ENCODE results near the gene COA7.

COA7 gene

DNA sequence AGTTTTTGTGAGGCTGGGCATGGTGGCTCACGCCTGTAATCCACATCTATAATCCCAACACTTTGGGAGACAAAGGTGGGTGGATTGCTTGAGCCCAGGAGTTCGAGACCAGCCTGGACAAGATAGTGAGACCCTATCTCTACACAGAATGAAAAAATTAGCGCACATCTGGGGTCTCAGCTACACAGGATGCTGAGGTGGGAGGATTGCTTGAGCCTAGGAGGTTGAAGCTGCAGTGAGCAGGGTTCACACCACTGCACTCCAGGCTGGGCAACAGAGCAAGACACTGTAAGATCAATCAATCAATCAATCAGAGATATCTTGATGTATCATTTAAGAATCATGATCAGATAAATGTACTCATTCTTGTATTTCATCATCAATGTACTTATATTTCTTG, 35.2 kb upstream of the COA7 start:
- no CpG with 5 or more reads among the region's 3 CpGs for WGBS
- Histone ChIP-seq H3K9ac (ENCODE audit: low read length) (no peak overlapping the region), H2BK15ac (ENCODE audit: low read depth, poor library complexity, severe bottlenecking) (no peak overlapping the region), H3K27ac (ENCODE audit: low read length, poor library complexity, severe bottlenecking) (no peak overlapping the region), H3K79me1 (replicated peaks; ENCODE audit: low read length, poor library complexity, severe bottlenecking) (peaks cover 11% of the 10 kb centered on the region), H4K91ac (ENCODE audit: low read length) (no peak overlapping the region), H2BK5ac (ENCODE audit: low read depth, low read length, poor library complexity, severe bottlenecking) (no peak overlapping the region), H3K36me3 (ENCODE audit: control insufficient read depth in 1 of 2, insufficient read depth in 2 of 2, low read depth in 1 of 2, low read length in 2 of 2) (no peaks in the 10 kb centered on the region), H2AFZ (ENCODE audit: low read depth, low read length) (no peak overlapping the region), H2BK12ac (ENCODE audit: low read length in 2 of 2) (no peak overlapping the region), H3K4ac (ENCODE audit: low read depth in 1 of 2, low read length in 2 of 2) (no peak overlapping the region), H4K8ac (ENCODE audit: low read length) (no peak overlapping the region), H3K4me1 (ENCODE audit: control insufficient read depth, insufficient read depth, low read depth, low read length) (peaks cover 3% of the 10 kb centered on the region), H3K18ac (ENCODE audit: low read depth in 1 of 2, low read length in 2 of 2) (no peak overlapping the region), H3K23ac (ENCODE audit: low read length in 2 of 2) (no peak overlapping the region), H3K9me3 (ENCODE audit: control insufficient read depth, low read length) (no peaks in the 10 kb centered on the region), H3K27me3 (ENCODE audit: control insufficient read depth in 1 of 2, insufficient read depth in 1 of 2, low read length in 2 of 2) (no peaks in the 10 kb centered on the region), H3K4me3 (ENCODE audit: insufficient read depth in 1 of 2, low read depth in 1 of 2, low read length in 2 of 2) (no peak overlapping the region), H3K4me2 (ENCODE audit: low read length, poor library complexity, severe bottlenecking) (no peak overlapping the region), H2AK5ac (ENCODE audit: low read length, severe bottlenecking) (no peak overlapping the region), H2BK120ac (ENCODE audit: low read depth, low read length) (no peak overlapping the region), H3K14ac (ENCODE audit: low read length in 2 of 2) (no peak overlapping the region)
- DNase-seq: no peak

DNA sequence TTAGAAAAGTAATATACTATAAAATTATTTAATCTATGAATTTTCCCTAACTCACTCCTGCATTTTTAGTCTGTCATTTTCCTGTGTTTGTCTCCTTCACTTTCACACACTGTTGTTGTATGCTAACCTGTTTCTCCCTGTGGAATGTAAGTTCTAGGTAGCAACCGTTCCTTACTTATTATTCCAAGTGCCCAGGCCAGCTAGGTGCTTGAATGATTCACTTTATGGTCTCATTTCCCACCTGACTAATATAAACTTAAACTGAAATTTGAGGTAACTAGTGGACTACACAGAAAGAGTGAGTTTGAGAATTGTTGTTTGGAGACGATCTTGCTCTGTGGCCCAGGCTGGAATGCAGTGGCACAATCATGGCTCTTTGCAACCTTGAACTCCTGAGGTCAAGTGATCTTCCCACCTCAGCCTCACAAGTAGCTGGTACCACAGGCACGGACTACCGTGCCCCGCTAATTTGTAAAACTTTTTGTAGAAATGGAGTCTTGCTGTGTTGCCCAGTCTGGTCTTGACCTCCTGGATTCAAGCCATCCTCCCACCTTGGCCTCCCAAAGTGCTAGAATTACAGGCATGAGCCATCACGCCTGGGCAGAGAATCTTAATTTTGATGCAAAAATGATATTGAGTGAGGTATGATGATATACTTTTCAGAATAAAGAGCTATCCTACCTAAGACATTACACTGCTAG, 30.0 kb upstream of the COA7 start:
- H2BK15ac ChIP-seq (ENCODE audit: low read depth, poor library complexity, severe bottlenecking): no peak overlapping the region
- DNase-seq: no peak
- no peaks in the 10 kb centered on the region for H3K9me3 ChIP-seq (ENCODE audit: control insufficient read depth, low read length)
- H3K4me3 ChIP-seq (ENCODE audit: insufficient read depth in 1 of 2, low read depth in 1 of 2, low read length in 2 of 2): peak overlapping the region in 1 of 2 experiments; percentile 100
- H2BK120ac ChIP-seq (ENCODE audit: low read depth, low read length): no peak overlapping the region
- H3K4me2 ChIP-seq (ENCODE audit: low read length, poor library complexity, severe bottlenecking): no peak overlapping the region
- no peak overlapping the region for H4K91ac ChIP-seq (ENCODE audit: low read length)
- no peaks in the 10 kb centered on the region for H3K27me3 ChIP-seq (ENCODE audit: control insufficient read depth in 1 of 2, insufficient read depth in 1 of 2, low read length in 2 of 2)
- peaks cover 3% of the 10 kb centered on the region for H3K4me1 ChIP-seq (ENCODE audit: control insufficient read depth, insufficient read depth, low read depth, low read length)
- H3K4ac ChIP-seq (ENCODE audit: low read depth in 1 of 2, low read length in 2 of 2): no peak overlapping the region
- no peak overlapping the region for H2BK12ac ChIP-seq (ENCODE audit: low read length in 2 of 2)
- no peak overlapping the region for H2BK5ac ChIP-seq (ENCODE audit: low read depth, low read length, poor library complexity, severe bottlenecking)
- H3K27ac ChIP-seq (ENCODE audit: low read length, poor library complexity, severe bottlenecking): no peak overlapping the region
- no peak overlapping the region for H3K14ac ChIP-seq (ENCODE audit: low read length in 2 of 2)
- H3K79me1 ChIP-seq (replicated peaks; ENCODE audit: low read length, poor library complexity, severe bottlenecking): peaks cover 8% of the 10 kb centered on the region
- no peaks in the 10 kb centered on the region for H3K36me3 ChIP-seq (ENCODE audit: control insufficient read depth in 1 of 2, insufficient read depth in 2 of 2, low read depth in 1 of 2, low read length in 2 of 2)
- no peak overlapping the region for H3K18ac ChIP-seq (ENCODE audit: low read depth in 1 of 2, low read length in 2 of 2)
- H2AFZ ChIP-seq (ENCODE audit: low read depth, low read length): no peak overlapping the region
- WGBS: 94% methylated on average over 4 of the region's 6 CpGs
- no peak overlapping the region for H4K8ac ChIP-seq (ENCODE audit: low read length)
- H3K23ac ChIP-seq (ENCODE audit: low read length in 2 of 2): no peak overlapping the region
- no peak overlapping the region for H2AK5ac ChIP-seq (ENCODE audit: low read length, severe bottlenecking)
- peak overlapping the region; percentile 99 for H3K9ac ChIP-seq (ENCODE audit: low read length)

DNA sequence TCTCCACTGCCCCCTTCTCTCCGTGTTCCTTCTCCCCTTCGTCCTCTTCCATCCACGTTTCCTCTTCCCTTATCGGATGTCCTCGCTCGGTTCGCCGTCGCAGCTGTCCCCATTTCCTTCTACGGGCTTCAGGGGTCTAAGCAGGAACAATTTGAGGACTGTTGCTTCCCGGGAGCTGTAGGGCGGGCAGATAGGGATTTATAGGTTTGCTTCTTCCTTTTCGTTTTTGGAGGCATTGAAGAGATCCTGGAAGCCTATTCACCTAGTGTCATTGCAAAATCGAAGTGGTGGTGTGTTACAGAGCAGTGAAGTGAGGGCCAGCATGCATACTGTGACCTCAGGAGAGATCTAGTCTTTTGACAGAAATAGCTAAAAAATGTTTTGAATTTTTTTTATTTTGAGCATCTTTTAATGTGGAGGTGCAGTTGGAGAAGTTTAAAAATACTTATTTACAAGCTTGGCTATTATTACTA, 29.0 kb upstream of the COA7 start:
- no peaks in the 10 kb centered on the region for H3K27me3 ChIP-seq (ENCODE audit: control insufficient read depth in 1 of 2, insufficient read depth in 1 of 2, low read length in 2 of 2)

DNA sequence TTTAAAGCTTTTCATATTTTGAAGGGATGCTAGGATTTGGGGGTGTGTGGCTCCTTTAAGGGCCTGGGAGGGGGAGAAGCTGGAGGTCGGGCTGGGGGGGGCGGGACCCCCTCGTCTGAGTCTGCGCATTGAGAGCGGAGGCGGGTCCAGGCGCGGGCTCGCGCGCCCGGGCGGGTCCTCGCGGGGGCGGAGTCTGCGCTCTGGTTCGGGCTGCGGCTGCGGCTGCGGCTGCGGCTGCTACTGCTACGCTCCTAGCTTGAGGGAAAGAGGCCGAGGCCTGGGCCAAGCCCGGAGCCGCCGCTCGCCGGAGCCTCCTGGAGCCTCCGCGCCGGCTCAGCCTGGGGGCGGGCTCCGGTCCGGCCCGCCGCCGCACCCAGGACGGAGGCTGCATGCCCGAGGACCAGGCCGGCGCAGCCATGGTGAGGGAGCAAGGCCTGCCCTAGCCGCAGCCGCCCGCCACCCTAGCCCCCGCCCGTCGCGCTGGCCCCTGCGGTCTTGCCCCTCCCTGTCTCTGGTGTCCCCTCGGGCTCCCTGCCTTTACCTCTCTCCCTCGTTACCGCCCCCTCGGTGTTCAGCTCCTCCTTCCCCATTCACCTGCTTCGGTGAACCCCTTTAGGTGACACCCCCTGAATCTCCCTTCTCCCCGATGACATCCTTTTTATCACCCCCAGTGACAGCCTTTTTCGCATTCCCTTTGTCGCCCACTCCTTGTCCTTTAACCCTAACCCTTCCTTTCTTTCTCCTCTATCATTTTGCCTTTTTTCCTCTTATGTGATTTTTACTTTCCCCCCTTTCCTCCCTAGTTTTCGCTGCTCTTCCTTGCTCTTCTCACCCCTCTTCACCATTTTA, 28.3 kb upstream of the COA7 start, which contains the start of gene ZYG11B:
TSS of gene ZYG11B (plus strand) at position 189 of the 849 bp plus-strand sequence. CDS start at position 390, 201 bp downstream.
- Histone ChIP-seq H3K23ac (ENCODE audit: low read length in 2 of 2) (no peak within 1 kb of the TSS), H3K4me3 (ENCODE audit: insufficient read depth in 1 of 2, low read depth in 1 of 2, low read length in 2 of 2) (peak within 1 kb of the TSS; percentile 88 to 100), H4K91ac (ENCODE audit: low read length) (peak within 1 kb of the TSS; percentile 41), H4K8ac (ENCODE audit: low read length) (peak within 1 kb of the TSS; percentile 55), H2BK15ac (ENCODE audit: low read depth, poor library complexity, severe bottlenecking) (peak within 1 kb of the TSS; percentile 36), H3K4me1 (ENCODE audit: control insufficient read depth, insufficient read depth, low read depth, low read length) (peaks cover 3% of the 10 kb centered on the region), H2BK12ac (ENCODE audit: low read length in 2 of 2) (peak within 1 kb of the TSS in 1 of 2 experiments; percentile 6), H2AFZ (ENCODE audit: low read depth, low read length) (peak within 1 kb of the TSS; percentile 60), H2BK5ac (ENCODE audit: low read depth, low read length, poor library complexity, severe bottlenecking) (peak within 1 kb of the TSS; percentile 24), H2BK120ac (ENCODE audit: low read depth, low read length) (peak within 1 kb of the TSS; percentile 57), H3K9ac (ENCODE audit: low read length) (peak within 1 kb of the TSS; percentile 99), H3K36me3 (ENCODE audit: control insufficient read depth in 1 of 2, insufficient read depth in 2 of 2, low read depth in 1 of 2, low read length in 2 of 2) (no peaks in the 10 kb centered on the region), H3K79me1 (replicated peaks; ENCODE audit: low read length, poor library complexity, severe bottlenecking) (peaks cover 5% of the 10 kb centered on the region), H3K4me2 (ENCODE audit: low read length, poor library complexity, severe bottlenecking) (peak within 1 kb of the TSS; percentile 93), H3K14ac (ENCODE audit: low read length in 2 of 2) (peak within 1 kb of the TSS in 1 of 2 experiments; percentile 9), H2AK5ac (ENCODE audit: low read length, severe bottlenecking) (no peak within 1 kb of the TSS), H3K18ac (ENCODE audit: low read depth in 1 of 2, low read length in 2 of 2) (peak within 1 kb of the TSS; percentile 41 to 70), H3K27ac (ENCODE audit: low read length, poor library complexity, severe bottlenecking) (no peak within 1 kb of the TSS), H3K27me3 (ENCODE audit: control insufficient read depth in 1 of 2, insufficient read depth in 1 of 2, low read length in 2 of 2) (no peaks in the 10 kb centered on the region), H3K4ac (ENCODE audit: low read depth in 1 of 2, low read length in 2 of 2) (peak within 1 kb of the TSS; percentile 60 to 75), H3K9me3 (ENCODE audit: control insufficient read depth, low read length) (no peaks in the 10 kb centered on the region)
- under 1% methylated on average over 56 of the region's 59 CpGs for WGBS
- peak; percentile 83 for DNase-seq

More for the DNA sequence above, 29.0 kb upstream of the COA7 start:
- peak overlapping the region; percentile 93 for H3K4me2 ChIP-seq (ENCODE audit: low read length, poor library complexity, severe bottlenecking)
- H2BK12ac ChIP-seq (ENCODE audit: low read length in 2 of 2): no peak overlapping the region
- WGBS: under 1% methylated on average over 14 of the region's 14 CpGs
- H3K23ac ChIP-seq (ENCODE audit: low read length in 2 of 2): no peak overlapping the region
- peaks cover 3% of the 10 kb centered on the region for H3K4me1 ChIP-seq (ENCODE audit: control insufficient read depth, insufficient read depth, low read depth, low read length)
- H2BK15ac ChIP-seq (ENCODE audit: low read depth, poor library complexity, severe bottlenecking): no peak overlapping the region
- H2BK120ac ChIP-seq (ENCODE audit: low read depth, low read length): no peak overlapping the region
- peak overlapping the region in 1 of 2 experiments; percentile 41 for H3K18ac ChIP-seq (ENCODE audit: low read depth in 1 of 2, low read length in 2 of 2)
- H3K27ac ChIP-seq (ENCODE audit: low read length, poor library complexity, severe bottlenecking): no peak overlapping the region
- H3K79me1 ChIP-seq (replicated peaks; ENCODE audit: low read length, poor library complexity, severe bottlenecking): peaks cover 8% of the 10 kb centered on the region
- H4K91ac ChIP-seq (ENCODE audit: low read length): no peak overlapping the region
- H3K14ac ChIP-seq (ENCODE audit: low read length in 2 of 2): no peak overlapping the region
- no peak overlapping the region for H2BK5ac ChIP-seq (ENCODE audit: low read depth, low read length, poor library complexity, severe bottlenecking)
- peak; percentile 32 for DNase-seq
- no peak overlapping the region for H3K4ac ChIP-seq (ENCODE audit: low read depth in 1 of 2, low read length in 2 of 2)
- no peak overlapping the region for H2AK5ac ChIP-seq (ENCODE audit: low read length, severe bottlenecking)
- H3K9me3 ChIP-seq (ENCODE audit: control insufficient read depth, low read length): no peaks in the 10 kb centered on the region
- H3K9ac ChIP-seq (ENCODE audit: low read length): peak overlapping the region; percentile 99
- peak overlapping the region; percentile 55 for H4K8ac ChIP-seq (ENCODE audit: low read length)
- no peaks in the 10 kb centered on the region for H3K36me3 ChIP-seq (ENCODE audit: control insufficient read depth in 1 of 2, insufficient read depth in 2 of 2, low read depth in 1 of 2, low read length in 2 of 2)
- H2AFZ ChIP-seq (ENCODE audit: low read depth, low read length): no peak overlapping the region
- peak overlapping the region; percentile 72 to 100 for H3K4me3 ChIP-seq (ENCODE audit: insufficient read depth in 1 of 2, low read depth in 1 of 2, low read length in 2 of 2)
